VCaP (cell line): ENCODE measurements around the gene SLC35F2.

Experiments used
- H3K27ac ChIP-seq: fragments of 450-650 bp; 2 replicates; pipeline ENCODE4 v1.5.1; 2017
- CTCF ChIP-seq: fragments of 450-650 bp; conservative IDR thresholded peaks from 2 replicates; pipeline ENCODE4 v1.5.1; 2017; ENCODE audit warnings: mild to moderate bottlenecking, moderate library complexity

Gene SLC35F2

GRCh38 chr11:107804211-107804610 is 54.4 kb downstream of the SLC35F2 start:
- no peak for TF ChIP-seq CTCF
- H3K27ac ChIP-seq = no peak overlapping the region

DNA sequence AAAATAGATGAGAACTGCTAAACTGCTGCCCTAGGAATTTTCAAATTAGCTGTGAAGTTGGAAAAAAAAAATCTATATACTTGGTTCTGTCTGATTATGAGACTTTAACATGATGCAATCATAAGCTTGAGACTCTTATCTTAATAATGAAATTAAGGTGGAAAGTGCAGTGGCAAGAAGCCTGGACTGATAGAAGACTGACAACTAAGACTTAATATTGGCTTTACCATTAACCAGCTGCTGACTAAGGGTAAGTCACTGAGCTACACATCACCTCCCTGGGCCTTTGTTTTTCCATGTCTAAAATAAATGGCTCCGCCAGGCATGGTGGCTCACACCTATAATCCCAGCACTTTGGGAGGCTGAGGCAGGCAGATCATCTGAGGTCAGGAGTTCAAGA is 56.9 kb downstream of the SLC35F2 start:
- no peak overlapping the region for H3K27ac ChIP-seq
- TF ChIP-seq CTCF = no peak

- no peak overlapping the region; the same call in 1 of the 2 replicates for H3K27ac ChIP-seq
- peak; percentile 91 for TF ChIP-seq CTCF
Observed at GRCh38 chr11:107799218-107799859, 59.2 kb downstream of the SLC35F2 start.

DNA sequence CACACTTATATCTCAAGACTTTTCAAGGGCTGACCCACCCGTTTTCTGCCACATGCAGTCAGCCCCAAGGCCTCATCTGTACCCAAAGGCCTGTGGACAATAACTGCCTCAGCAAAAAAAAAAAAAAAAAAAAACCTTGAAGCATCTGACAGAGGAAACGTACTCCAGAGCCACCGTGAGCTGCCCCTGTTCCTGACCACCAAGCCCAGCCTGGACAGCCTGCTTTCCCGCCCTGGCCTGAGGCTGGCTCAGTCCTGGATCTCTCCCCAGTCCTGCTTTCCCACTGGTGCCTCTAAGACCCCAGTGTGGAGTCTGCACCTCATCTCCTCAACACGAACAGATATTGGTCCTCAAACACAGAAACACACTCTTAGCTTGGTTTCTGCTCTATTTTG is 66.5 kb downstream of the SLC35F2 start:
- TF ChIP-seq CTCF = no peak
- H3K27ac ChIP-seq = no peak overlapping the region

- H3K27ac ChIP-seq = no peak overlapping the region
- TF ChIP-seq CTCF = no peak
Observed at GRCh38 chr11:107791343-107792048, 67.1 kb downstream of the SLC35F2 start.

- no peak for TF ChIP-seq CTCF
- H3K27ac ChIP-seq = no peak overlapping the region
Observed at GRCh38 chr11:107789767-107790166, 68.8 kb downstream of the SLC35F2 start.

GRCh38 chr11:107787733-107788132 is 70.9 kb downstream of the SLC35F2 start:
- H3K27ac ChIP-seq = no peak overlapping the region
- no peak for TF ChIP-seq CTCF
